CD1c-positive myeloid dendritic cell (primary cell): ENCODE data around the gene OR5T2.
"Not testable (repeated sequence)": the region's sequence is repeated elsewhere in the genome, so short reads cannot be mapped to it uniquely, and the experiment has no call there.

Source experiments
- DNase-seq: peaks from one replicate; pipeline ENCODE4 v3.0.0-alpha.2; 2016; ENCODE audit errors: extremely low spot score

The OR5T2 gene

DNA sequence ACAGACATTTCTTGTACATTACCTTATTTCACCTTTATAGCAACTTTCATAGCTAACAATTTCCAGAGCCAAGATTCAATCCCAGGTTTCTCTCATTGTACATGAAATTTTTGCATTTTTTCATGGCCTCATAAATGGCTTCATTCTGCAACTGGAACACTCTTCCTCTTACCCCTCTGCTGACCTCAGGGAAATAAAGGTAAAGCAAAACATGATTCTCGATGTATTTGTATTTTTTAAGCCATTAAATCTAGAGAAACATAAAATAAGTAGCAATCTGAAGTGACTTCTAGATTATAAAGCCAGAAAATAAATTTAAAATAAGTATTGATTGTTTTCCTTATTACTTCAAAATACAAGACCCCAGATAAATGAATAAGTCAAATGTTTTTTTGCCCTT lies at the start of gene OR5T2:
Gene OR5T2, minus strand, starts transcription at position 101 of the 400 bp plus-strand sequence. CDS start 1,193 bp downstream, outside the sequence.
- DNase-seq: no peak

- DNase-seq: no peak
Observed at GRCh38 chr11:56273854-56274253, 39.8 kb upstream of the OR5T2 start, which contains the start of gene OR5T1. OR5T1 (plus strand) TSS chr11:56274154; CDS start chr11:56275639, 1,485 bp downstream.

DNA sequence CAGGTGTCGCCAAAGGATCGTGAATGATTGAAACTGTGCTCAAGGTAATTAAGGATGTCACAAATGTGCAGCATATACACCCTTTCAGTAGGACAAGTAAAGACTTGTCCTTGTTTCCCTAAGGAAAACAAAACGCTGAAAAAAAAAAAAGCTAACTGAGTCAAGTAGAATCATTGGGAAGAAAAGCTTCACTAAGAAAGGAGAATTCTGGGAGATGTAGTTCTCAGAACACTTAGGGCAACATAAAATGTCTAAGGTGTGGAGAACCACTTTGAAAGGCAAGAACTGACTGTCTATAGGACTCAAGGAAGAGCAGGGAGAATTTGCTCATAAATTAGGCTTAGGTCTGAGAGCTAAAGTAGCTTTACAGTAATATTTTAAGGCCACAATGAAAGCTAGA lies 37.0 kb upstream of the OR5T2 start:
- no peak for DNase-seq

DNA sequence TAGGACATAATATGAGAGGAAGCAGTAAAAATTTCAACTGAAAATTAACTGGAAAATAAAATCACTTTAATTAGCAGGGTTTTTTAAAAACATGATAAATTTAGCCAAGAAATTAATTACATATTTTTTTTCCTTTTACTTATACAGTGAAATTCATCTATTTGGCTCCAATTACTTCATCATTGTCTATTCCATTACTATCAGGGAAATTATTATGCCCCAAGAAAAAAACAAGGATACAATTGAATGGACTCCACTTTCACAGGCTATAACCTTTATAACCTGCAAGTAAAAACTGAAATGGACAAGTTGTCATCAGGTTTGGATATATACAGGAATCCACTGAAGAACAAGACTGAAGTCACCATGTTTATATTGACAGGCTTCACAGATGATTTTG lies 17.9 kb upstream of the OR5T2 start, which contains the start of gene OR5T3:
Gene OR5T3, plus strand, starts transcription at position 301 of the 400 bp plus-strand sequence. Its CDS starts 0 bp downstream, at position 301.
- no peak for DNase-seq

GRCh38 chr11:56219735-56220134 lies 14.3 kb downstream of the OR5T2 start:
- DNase-seq: not testable (repeated sequence)

DNA sequence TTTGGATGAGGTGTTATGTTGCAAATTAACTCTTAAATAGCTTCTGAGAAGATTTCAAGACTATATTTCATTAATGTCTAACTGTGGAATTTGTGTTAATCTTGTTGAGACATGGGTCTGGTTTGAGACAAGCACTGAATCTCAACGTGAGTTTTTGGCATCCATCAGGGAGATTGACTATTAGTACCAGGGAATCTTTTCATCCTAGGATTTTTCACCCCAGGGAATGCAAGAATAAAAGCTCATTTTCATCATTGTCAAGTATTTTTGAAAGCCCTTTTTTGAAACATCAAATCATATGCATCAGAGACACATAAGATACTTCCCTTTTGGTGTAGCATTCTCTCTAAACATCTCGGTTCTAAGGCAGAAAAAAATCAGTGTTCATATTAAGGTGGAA lies 19.5 kb downstream of the OR5T2 start:
- DNase-seq: no peak

- no peak for DNase-seq
Observed at GRCh38 chr11:56207790-56208189, 26.3 kb downstream of the OR5T2 start.

GRCh38 chr11:56197367-56197766 lies 36.7 kb downstream of the OR5T2 start:
- no peak for DNase-seq

DNA sequence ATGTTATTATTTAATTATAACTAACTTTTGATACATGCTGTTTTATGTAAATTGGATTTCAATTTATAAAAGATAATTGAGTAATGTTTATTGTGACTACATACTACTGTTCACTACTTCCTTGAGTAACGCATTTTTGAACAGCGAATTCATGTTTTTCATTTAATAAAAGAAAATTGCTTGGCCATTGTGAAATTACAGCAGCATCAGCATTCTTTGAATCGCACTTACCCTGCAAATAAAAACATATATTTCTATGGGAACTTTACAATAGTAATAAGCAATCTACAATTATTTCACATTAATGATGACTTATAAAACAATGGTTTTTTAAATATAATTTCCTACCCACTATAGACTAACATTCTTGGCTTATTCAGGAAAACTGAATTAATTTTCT lies 37.4 kb downstream of the OR5T2 start:
- no peak for DNase-seq

DNA sequence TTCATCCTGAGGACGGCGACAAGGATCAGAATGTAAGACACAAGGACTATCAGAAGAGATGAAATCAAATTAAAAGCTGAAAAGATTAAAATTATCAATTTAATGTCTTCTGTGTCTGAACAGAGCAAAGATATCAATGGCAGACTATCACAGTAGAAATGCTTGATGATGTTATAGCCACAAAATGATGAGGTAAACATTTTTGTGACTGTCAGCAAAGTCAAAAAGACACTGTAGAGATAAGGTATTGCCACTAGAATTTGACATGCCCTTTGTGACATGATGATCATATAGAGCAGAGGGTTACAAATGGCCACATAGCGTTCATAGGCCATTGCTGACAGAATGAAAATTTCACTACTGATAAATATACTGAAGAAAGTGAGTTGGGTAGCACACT lies 45.5 kb downstream of the OR5T2 start:
- no peak for DNase-seq

DNA sequence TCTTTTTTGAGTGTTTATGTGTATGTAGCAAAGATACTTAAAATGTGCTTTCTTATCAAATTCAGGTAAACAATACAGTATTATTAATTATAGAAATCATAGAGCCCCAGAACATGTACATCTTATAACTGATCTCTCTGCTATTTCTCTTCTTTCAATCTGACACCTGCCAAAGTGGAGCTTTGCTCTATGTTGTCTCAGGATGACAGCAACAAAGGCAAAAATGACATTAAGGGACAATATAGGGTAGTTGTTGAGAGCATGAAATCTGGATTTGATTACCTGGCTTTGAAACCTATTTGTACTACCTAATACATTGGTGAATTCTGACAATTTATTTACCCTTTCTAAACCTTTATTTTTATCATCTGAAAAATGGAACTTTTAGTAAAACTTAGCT lies 50.6 kb downstream of the OR5T2 start:
- DNase-seq: no peak
